Inflammatory macrophage treated with lipopolysaccharide for 1 hour (primary cell): ENCODE results near the gene LNX2.

Experiments used
- DNase-seq, 2 donors: peaks; one replicate each; pipeline ENCODE4 v3.0.0-alpha.2; 2020 to 2022

LNX2 gene

DNA sequence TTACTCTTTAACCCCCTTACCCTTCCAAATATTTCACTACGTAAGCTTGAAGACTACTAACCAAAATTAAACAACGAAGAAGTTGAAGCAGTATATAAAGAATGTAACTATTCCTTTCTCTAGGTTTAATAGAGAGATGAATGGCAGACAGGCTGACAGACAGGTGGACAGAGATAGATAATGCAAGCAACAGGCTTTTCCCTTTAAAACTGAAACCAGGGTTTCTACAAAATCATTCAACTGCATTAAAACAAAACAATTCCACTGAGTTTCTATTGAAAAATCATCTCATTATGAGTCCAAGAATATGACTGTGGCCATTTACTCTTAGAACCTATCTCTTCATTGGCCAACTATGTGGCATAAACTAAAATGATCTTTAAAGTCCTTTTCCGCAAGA is 15.2 kb downstream of the LNX2 start:
- no peak for DNase-seq

DNA sequence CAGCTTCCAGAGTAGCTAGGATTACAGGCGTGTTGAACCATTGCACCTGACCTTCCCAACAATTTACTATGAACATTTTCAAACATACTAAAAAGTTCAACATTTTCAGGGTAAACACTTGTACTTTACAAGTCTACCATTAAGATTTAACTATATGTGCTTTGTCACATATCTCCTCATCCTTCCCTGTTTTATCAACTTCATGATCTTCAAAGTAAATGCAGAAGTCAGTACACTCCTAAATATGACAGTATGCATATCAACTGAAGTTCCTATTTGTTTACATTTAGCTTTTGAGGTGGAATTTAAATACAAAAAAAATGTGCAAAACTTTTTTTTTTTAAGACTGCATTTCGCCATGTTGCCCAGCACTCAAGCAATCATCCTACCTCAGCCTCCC is 18.5 kb downstream of the LNX2 start:
- DNase-seq = no peak

DNA sequence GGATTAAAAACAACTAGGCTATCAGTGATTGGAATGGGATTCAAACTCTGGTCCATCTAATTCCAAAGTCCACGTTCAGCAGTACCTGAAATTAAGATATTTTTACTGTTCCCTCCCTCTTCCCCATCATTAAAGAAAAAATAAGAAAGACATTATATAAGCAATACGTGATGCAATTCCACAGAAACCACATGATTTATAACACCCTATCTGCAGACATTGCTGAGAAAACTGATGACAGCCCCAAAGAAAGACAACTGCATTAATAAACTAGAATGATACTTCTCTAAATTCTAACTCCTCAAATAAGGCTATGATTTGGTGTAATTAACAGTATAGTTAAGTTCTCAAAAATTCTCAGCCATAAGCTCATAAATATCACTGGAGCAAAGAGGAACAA is 19.1 kb downstream of the LNX2 start:
- no peak for DNase-seq

DNA sequence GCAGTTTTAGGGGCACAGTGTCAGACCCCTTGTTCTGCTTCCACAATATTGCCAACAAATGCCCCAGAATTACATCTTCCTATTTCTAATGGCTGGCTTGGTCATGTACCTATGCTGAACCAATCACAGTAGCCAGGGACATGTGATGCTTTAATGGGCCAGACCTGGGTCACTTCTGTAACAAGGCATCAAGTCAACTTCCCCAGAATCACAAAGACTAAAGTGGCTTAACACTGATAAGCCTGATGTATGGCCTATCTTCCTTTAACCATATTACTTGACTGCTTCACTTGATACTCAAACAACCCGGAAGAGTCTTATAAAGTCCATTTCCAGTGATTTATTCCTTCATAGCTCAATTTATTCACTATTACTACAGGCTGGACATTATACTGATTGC is 19.6 kb downstream of the LNX2 start:
- DNase-seq = no peak

DNA sequence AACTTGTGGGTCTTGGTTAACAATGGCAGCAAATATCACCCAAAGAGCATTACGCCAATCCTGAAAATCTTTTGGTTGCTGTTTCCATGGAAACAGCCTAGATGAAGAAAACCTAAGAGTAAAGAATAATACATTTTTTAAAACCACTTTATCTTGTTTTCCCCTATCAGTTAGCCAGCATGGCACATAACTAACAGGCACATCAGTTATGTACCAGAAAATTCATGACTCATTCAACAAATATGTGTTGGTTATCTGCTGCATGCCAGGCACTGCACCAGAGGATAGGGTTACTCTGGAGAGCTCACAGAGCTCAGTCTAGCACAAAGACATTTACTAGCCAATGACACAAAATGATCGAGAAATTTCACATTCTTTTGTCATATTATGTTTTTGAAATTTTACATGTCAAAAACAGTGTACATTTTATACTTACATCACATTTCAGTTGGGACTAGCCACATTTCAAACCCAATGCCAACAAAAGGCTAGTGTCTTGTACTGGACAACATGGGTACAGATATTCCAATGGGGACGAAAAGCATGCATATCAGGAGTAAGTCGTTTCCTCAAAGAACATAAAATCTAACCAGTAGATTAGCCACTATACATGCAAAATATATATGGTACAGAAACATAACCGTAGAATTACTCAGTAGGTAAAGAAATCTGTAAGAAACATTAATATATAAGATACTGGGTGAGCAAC is 20.3 kb downstream of the LNX2 start:
- no peak for DNase-seq

DNA sequence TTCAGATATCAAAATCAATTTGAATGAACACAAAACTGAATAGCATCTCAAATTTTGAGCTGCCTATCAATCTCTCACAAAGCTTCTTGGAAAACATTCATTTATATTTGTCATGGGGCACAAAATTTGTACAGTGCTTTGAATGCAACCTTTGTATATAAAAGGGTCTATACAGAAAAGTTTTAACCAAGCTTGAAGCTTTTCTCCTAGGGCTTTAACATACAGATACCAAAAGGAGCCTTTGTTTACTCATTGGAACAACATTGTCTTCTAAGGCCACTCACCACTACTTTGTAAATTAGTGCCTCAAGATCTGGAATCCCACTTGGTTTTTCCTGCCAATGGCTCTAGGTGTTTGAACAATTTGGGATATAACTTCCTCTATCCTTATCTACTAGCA is 21.2 kb downstream of the LNX2 start:
- DNase-seq = no peak

DNA sequence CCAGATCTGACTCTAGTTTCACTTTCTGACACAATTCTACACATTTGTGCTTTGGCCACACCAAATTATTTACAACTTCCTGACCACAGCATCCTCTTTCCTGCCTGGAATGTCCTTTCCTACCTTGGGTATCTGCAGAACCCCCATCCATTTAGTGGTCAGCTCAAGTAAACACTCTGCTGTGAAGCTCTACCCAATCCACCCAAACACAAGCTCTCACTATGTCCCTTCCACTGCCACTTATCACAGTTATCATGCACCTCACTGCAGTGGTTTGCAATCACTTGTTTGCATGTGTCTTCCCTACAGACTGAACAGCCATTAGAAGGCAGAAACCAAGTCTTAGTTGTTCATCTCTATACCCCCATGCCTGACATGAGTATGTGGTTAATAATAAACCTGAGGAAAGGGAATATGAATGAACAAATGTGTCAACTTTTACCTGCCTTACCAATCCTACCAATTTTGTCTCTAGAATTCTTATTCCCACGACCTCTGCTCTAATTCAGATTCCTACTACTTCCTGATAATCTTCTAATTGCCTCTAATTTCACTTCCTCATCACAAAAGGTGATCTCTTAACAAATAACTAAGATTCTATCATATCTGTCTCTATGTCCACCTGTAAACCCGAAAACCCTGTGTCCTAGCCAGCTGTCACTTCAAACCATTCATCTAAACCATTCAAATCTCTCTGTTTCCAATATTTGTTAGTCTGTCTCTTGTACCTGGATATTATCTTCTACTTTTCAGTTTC is 25.1 kb downstream of the LNX2 start:
- no peak for DNase-seq

DNA sequence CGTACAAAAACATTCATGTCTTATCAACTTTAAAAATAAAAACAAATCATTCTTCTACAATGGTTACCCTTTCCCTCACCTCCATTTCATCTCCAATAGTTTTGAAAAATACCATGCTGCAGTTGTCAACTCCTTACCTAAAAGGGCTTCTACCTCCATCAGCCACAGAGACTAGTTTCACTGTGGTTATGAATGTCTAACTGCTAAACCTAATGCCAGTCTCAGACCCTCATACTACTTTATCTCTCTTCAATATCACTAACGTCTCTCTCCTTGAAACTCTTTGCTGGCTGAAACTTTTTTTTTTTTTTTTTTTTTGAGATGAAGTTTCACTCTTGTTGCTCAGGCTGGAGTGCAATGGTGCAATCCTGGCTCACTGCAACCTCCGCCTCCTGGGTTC is 27.1 kb downstream of the LNX2 start:
- DNase-seq = no peak

DNA sequence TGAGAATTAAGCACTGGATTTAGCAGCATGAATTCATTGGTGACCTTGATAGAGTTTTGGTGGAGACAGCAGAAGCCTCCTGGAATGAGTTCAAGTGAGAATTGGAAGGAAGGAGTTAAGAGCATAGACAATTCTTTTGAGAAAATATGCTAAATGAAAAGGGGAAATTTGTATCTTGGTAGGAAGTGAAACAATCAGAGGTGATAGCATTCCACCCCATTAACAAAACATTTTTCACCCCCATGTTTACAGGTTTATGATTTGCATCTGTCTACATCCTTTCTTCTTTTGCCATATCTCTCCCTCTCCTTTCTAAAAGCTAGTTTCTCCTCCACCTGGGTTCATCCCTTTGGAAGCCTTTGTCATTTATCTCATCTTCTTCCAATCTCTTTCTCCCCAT is 27.5 kb downstream of the LNX2 start:
- DNase-seq = no peak

DNA sequence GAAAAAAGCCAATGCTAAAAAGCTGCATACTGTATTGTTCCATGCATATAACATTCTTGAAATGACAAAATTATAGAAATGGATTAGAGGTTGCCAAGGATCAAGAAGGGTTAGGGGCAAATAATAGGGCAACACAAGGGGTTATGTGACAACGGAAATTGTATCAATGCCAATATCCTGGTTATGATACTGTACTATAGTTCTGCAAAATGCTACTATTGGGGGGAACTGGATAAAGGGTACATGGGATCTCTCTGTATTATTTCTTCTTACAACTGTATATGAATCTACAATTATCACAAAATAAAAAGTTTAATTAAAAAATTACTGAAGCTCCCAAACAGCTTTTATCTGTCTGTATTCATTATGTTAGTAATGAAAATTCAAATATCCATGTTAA is 31.9 kb downstream of the LNX2 start:
- DNase-seq = no peak

DNA sequence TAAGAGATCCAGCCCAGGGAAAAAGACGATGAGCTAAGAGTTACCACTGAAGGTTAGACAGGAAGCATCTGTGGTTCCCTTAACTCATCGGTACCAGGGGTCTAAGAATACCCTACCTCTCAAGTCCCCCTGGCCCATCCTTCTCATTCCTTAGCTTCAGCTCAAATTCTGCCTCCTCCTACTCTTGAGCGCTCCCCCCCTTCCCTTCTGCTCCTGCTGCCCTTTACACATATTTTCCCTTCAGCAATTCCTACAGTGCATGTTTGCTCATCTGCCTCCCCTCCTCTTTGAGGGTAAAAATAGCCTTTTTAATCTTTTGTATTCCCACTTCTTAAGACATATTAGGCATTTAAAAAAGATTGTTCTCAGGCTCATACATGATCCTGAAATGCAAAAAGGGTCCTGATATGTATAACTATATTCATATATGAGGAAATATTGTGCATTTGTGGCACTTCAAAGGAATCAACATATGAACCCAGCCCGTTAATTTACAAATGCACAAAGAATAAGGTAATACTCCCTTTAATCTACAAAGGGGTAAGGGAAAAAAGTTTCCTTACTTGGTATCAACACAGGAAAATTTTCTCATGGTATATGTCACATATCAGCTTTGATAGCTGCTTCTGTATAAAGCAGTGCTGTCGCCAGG is 33.1 kb downstream of the LNX2 start:
- no peak for DNase-seq

DNA sequence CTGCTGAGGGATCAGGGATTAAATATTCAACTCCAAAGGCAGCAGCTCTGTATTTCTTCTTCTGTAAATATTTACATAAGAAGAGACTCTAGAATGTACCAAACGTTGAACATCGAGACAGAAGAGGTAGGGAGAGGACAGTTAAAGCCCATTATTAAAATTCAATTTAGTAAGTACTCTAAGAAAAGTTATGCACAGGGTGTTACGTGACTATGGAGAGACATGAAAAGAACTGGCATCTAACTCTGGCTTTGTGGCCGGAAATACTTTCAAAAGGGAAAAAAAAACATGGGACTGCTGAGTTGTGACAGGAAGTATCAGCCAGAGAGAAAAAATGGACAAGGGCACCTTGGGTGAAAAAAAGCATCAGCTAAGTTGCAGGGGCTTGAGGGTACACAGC is 36.7 kb downstream of the LNX2 start:
- DNase-seq = no peak

DNA sequence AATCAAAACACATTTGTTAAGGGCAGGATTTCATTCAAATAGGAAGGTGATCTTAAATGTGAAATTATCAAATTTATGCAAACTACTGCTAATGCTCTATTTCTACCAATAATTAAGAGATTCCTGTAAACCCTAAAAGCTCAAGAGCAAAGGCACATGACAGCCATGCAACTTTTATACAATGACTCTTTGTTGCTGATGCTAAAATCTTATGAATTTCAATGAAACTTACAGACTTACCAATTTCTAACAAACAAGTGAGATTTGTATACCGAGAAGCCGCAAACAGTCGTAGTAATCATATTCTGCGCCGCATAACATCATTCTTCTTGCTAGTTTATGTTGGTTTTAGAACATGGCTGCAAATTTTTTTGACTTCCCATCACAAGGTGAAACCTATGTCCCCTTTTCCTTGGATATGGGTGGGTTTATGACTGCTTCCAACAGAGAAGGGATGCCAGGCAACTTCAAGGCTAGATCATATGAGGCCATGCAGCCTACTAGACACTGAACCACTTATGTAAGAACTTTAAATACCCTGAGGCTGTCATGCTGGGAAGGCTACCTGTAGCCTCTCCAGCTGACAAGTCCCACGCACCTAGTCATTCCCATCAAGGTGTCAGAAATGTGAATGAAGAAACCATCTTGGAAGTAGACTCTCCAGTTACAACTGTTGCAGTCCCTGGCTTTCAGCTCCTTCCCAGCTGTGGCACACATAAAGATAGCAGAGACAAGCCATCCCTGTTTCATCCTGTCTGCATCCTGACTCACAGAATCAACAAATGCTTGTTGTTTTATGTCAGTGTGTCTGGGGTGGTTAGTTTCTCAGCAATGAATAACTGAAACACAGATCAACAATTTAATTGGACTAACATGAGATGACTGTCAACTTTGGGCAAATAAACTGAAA is 42.0 kb downstream of the LNX2 start:
- DNase-seq = no peak

DNA sequence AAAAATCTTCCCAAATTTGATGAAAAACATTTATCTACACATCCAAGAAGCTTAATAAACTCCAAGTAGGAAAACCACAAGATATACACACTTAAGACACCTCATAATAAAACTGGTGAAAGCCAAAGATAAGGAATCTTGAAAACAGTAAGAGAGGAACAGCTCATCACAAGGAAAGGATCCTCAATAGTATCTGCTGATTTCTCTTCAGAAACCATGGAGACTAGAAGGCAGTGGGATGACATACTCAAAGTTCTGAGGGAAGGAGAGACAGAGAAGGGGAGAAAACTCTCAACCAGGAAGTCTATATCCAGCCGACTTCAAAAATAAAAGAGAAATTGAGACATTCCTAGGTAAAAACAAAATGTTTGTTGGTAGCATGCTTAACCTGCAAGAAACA is 45.7 kb downstream of the LNX2 start:
- DNase-seq = no peak

DNA sequence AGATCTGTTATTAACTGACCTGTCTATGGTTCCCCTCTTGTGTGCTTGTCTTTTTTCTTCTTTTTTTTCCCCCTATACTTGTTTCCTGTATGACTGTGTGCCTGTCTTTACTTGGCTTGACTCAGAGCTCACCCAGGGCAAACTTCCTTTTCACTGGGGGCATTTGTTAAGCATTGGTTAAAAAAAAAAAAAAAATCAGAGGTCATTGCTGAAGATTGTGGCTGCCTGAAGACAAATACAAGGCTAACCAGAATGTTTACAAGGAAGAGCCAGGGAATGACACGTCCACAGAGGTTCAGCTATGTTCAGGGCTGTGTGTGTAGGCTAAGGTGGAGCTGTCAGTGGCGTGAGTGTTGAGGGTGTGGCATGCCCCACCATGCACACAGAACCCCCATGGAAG is 47.1 kb downstream of the LNX2 start:
- DNase-seq = no peak

DNA sequence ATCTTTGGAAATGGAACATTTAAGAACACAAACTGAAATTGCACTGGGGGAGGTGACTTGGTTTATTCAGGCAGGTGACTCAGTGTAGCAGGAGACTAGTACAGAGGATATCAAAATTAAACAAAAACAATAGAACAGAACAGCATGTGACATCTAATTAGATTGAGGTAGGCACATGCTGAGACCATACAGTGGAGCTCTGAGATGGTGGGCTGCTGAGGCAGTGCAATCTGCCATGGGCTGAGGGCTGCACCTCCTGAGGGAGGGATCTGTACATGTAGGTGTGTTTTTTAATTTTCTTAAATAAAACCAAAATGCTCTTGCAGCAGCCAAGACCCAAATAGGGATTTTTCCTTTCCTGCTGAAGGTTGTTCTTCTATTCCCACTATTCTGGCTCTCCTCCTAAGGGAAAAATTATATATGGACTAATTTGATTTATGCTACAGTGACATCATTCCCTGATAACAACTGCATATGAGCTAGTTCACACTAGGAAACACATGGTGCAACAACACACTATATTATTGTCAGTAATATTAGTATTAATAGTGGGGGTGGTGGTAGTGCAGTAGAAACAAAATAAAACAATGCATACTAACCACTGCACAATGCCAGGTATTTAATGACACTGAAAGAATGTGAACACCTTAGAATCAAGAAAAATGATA is 48.0 kb downstream of the LNX2 start:
- DNase-seq = no peak

DNA sequence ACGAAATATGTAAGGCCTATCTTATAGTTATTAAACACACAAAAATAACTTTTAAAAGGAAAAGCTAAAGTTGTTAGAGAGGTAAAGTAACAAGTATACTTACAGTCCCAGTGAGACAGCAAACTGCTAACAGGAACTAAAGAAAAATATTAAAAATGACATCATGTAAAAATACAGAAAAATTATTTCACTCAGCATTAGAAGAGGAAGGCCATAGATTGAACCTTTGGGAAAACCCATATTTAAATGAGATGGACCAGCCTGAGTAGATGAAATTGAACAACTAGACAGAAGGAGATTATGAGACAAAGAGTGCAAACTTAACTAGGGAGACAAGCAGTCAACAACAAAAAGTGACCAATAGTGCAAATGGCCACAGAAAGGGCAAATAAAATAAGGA is 49.4 kb downstream of the LNX2 start:
- DNase-seq = peak; percentile 30 to 49

DNA sequence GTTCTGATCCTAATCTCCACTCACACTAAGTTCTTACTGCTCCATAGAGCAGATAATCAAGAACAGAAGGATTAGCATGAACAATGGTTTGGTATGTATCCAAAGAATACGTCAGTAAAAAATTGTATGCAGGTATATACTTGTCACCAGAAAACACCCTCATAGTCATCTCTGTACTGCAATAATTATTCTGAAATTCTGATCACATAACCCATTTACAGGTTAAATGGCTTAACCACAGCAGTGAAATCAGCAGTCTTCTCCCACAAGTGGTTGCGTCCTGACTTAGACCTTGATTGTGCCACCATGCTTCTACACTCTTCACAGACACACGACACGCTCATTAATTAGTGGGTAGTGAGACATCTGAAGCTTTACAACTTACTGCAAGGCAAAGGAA is 50.9 kb downstream of the LNX2 start:
- no peak for DNase-seq

DNA sequence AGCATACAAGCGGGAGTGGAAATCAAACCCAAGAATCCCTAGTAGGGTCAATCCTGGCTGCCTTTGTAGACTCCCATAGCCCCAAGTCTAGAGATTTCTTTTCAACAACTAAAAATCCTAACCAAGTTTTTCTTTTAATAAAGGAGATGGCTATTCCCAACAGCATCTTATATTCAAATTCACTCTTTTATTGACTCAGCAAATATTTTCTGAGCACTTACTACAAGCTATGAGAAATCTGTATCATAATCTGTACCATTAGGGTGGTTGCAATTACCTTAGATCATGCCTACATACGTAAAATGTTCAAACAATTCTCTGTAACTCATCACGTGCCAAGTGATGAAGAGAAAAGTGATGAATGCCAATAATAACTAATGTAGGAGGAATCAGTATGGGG is 54.5 kb downstream of the LNX2 start:
- no peak for DNase-seq

DNA sequence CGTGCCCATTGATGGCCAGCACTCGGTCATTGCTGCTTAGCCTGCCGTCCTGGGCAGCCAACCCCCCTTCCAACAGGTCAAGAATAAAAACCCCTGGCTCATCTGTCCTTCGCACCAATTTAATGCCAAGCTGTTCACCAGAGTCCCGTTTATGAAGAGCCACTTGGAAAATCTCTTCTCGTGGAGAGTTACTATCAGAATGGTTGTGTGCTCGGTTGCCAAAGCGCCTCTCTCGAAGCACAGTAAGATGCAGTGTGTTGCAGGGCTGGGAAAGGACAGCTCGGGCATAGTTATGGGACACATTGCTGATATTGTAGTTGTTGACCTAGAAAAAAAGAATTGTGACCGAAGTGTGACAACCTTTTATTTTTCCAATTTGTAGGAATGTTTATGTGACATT is 57.9 kb downstream of the LNX2 start:
- no peak for DNase-seq

DNA sequence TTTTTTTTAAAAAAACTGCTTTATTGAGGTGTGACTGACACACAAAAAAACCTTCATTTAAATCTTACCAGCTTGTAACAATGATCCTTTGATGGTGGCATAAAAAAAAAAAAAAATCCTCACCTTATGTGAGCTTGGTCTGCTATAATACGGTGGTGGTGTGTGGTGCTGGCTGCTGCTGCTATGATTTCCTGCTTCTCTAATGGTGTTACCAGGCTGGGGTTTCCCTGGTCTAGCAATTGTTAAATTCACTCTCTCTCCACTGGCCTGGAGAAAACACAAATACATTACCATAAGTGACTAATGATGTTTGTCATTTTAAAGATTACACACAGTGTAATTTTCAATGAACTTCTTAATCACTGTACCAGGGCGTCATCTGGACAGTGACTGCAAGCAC is 60.6 kb downstream of the LNX2 start:
- no peak for DNase-seq

DNA sequence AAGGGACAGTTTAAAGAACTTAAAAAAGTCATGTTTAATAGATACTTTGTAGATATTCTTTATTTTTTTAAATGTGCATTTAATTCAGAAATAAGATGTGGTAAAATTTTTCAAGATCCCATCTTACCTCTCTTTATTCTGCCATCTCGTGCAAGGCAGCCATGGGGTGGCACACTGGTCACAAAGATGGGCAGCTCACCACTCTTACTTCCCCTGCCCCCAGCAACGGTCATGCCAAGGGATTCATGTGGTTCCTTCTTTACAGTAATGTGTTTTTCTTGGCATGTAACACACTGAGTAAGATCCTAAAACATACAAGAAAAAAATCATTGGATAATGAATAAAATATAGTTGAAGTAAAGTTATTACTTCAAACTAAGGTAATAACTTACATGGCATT is 64.2 kb downstream of the LNX2 start:
- peak in 1 of 2 donors; percentile 19 for DNase-seq

DNA sequence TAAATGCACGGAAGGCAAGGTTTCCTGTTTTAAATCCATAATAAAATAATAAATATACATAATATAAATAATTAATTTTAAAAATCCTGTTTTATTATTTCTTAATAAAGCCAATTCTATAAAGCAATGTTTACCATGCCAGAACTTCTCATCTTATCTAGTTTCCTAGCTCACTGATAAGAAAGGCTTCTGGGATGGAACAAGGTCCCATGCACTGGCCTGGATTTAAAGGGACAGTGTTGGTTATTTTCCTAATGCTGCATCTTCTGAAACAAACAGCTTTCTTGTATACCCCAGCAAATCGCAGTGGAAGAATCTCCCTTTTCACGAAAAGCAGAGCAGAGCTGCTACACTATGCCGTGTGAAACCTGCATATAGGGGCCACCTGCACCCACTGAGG is 68.8 kb downstream of the LNX2 start:
- no peak for DNase-seq
